Measurements from ENCODE around the gene CLDN20.

CLDN20 gene

GRCh38 chr6:155272353-155273232 lies 8.8 kb downstream of the CLDN20 start:
- H2AK5ac ChIP-seq (ENCODE audit: low read length), result no peak overlapping the region
- no peak overlapping the region for H4K91ac ChIP-seq (ENCODE audit: low read depth, low read length)
- no peak overlapping the region for H2AFZ ChIP-seq (ENCODE audit: insufficient read depth, low read length, poor library complexity)
- no peak overlapping the region for H3K4me3 ChIP-seq (ENCODE audit: low read depth, low read length)
- H3K4me2 ChIP-seq (ENCODE audit: low read length), result no peak overlapping the region
- no peak overlapping the region for H2BK120ac ChIP-seq (ENCODE audit: insufficient read depth, low read length, poor library complexity)
- H2BK12ac ChIP-seq (ENCODE audit: low read length), result peak overlapping the region; percentile 6
- H3K23ac ChIP-seq (ENCODE audit: low read length), result no peak overlapping the region
- no peak overlapping the region for H2BK5ac ChIP-seq (ENCODE audit: low read depth, low read length, poor library complexity)
- no peak overlapping the region for H3K4ac ChIP-seq (ENCODE audit: low read depth, low read length)
- H3K79me2 ChIP-seq (ENCODE audit: control insufficient read depth, insufficient read depth, low read length, poor library complexity), result peaks cover 2% of the 10 kb centered on the region
- H3K18ac ChIP-seq (ENCODE audit: low read length), result no peak overlapping the region
- peaks cover 3% of the 10 kb centered on the region for H3K79me1 ChIP-seq (ENCODE audit: low read length)
- no peaks in the 10 kb centered on the region for H3K27me3 ChIP-seq (ENCODE audit: insufficient read depth, low read length)
- WGBS (ENCODE audit: extremely low coverage, insufficient coverage, insufficient read length), result no CpG with 5 or more reads among the region's 8 CpGs
- no peak overlapping the region for H4K8ac ChIP-seq (ENCODE audit: low read depth, low read length)
- H3K9ac ChIP-seq (ENCODE audit: low read length), result no peak overlapping the region
- H3K36me3 ChIP-seq (ENCODE audit: control insufficient read depth in 1 of 2, insufficient read depth in 2 of 2, low read length in 2 of 2), result peaks cover 0 to 2% of the 10 kb centered on the region in 2 experiments
- peaks cover 2% of the 10 kb centered on the region for H3K9me3 ChIP-seq (ENCODE audit: insufficient read depth, low read depth, low read length)
- H3K4me1 ChIP-seq (ENCODE audit: control insufficient read depth in 1 of 2, insufficient read depth in 2 of 2, low read length in 2 of 2), result peaks cover 3% of the 10 kb centered on the region in 2 experiments
- H3K14ac ChIP-seq (ENCODE audit: low read length), result no peak overlapping the region
- no peak overlapping the region for H3K27ac ChIP-seq (ENCODE audit: low read depth, low read length)
- H4K12ac ChIP-seq (ENCODE audit: low read depth, low read length), result no peak overlapping the region
- no peak for DNase-seq

DNA sequence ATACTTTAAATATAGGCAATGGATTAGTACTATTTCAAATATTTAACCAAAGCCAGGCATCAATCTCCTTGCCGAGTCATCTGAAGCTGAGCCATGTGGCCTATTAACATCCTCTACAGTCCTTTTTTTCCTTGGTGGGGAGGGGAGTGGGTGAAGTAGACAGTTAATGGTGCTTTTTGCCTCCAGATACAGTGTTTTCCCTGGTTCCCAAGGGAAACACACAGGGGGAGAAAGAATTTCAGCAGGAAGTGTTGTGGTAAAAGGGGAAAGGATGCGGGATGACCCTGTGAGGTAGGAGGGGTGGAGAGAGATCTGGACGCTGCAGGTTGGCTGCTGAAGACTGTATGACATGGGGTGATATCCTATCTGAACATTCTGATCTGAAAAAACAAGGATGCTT lies 9.6 kb downstream of the CLDN20 start:
- Histone ChIP-seq H3K4ac (ENCODE audit: low read depth, low read length) (no peak overlapping the region), H2BK120ac (ENCODE audit: insufficient read depth, low read length, poor library complexity) (no peak overlapping the region), H3K14ac (ENCODE audit: low read length) (no peak overlapping the region), H3K4me1 (ENCODE audit: control insufficient read depth in 1 of 2, insufficient read depth in 2 of 2, low read length in 2 of 2) (peaks cover 3% of the 10 kb centered on the region in 2 experiments), H2AK5ac (ENCODE audit: low read length) (no peak overlapping the region), H4K8ac (ENCODE audit: low read depth, low read length) (no peak overlapping the region), H3K36me3 (ENCODE audit: control insufficient read depth in 1 of 2, insufficient read depth in 2 of 2, low read length in 2 of 2) (peaks cover 2% of the 10 kb centered on the region in 2 experiments), H3K4me3 (ENCODE audit: low read depth, low read length) (no peak overlapping the region), H4K12ac (ENCODE audit: low read depth, low read length) (no peak overlapping the region), H3K27me3 (ENCODE audit: insufficient read depth, low read length) (no peaks in the 10 kb centered on the region), H3K18ac (ENCODE audit: low read length) (no peak overlapping the region), H3K27ac (ENCODE audit: low read depth, low read length) (no peak overlapping the region), H2BK12ac (ENCODE audit: low read length) (no peak overlapping the region), H3K23ac (ENCODE audit: low read length) (no peak overlapping the region), H2AFZ (ENCODE audit: insufficient read depth, low read length, poor library complexity) (no peak overlapping the region), H3K79me1 (ENCODE audit: low read length) (peaks cover 3% of the 10 kb centered on the region), H3K4me2 (ENCODE audit: low read length) (no peak overlapping the region), H2BK5ac (ENCODE audit: low read depth, low read length, poor library complexity) (no peak overlapping the region), H4K91ac (ENCODE audit: low read depth, low read length) (no peak overlapping the region), H3K9ac (ENCODE audit: low read length) (no peak overlapping the region), H3K79me2 (ENCODE audit: control insufficient read depth, insufficient read depth, low read length, poor library complexity) (peaks cover 2% of the 10 kb centered on the region), H3K9me3 (ENCODE audit: insufficient read depth, low read depth, low read length) (peaks cover 2% of the 10 kb centered on the region)
- no peak for DNase-seq
- WGBS (ENCODE audit: extremely low coverage, insufficient coverage, insufficient read length), result no CpG with 5 or more reads among the region's 3 CpGs

DNA sequence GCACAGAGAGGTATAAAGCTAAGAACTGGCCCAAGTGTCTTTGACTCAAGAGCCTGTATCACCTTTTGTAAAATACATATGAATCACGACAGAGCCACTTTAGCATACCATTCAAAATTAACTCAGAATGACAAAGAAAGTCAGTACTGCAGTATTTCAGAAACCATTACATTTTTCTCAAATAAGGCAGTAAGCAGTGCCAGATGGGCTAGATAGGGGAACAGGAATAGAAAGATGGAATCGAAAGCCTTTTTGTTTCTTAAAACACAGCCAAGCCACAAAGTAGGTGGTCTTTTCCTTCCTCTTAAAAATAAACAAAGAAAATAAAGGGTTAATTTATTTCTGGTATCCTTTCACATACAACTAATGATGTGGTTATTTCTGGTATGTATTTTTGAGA lies 10.3 kb downstream of the CLDN20 start:
- peaks cover 2% of the 10 kb centered on the region for H3K79me2 ChIP-seq (ENCODE audit: control insufficient read depth, insufficient read depth, low read length, poor library complexity)
- H3K27ac ChIP-seq (ENCODE audit: low read depth, low read length), result no peak overlapping the region
- H2AK5ac ChIP-seq (ENCODE audit: low read length), result no peak overlapping the region
- peaks cover 3% of the 10 kb centered on the region in 2 experiments for H3K4me1 ChIP-seq (ENCODE audit: control insufficient read depth in 1 of 2, insufficient read depth in 2 of 2, low read length in 2 of 2)
- no peak overlapping the region for H2BK12ac ChIP-seq (ENCODE audit: low read length)
- H2AFZ ChIP-seq (ENCODE audit: insufficient read depth, low read length, poor library complexity), result no peak overlapping the region
- no peak for DNase-seq
- H3K18ac ChIP-seq (ENCODE audit: low read length), result no peak overlapping the region
- H2BK5ac ChIP-seq (ENCODE audit: low read depth, low read length, poor library complexity), result no peak overlapping the region
- H3K9me3 ChIP-seq (ENCODE audit: insufficient read depth, low read depth, low read length), result peaks cover 2% of the 10 kb centered on the region
- H3K79me1 ChIP-seq (ENCODE audit: low read length), result peaks cover 3% of the 10 kb centered on the region
- H3K27me3 ChIP-seq (ENCODE audit: insufficient read depth, low read length), result no peaks in the 10 kb centered on the region
- H3K23ac ChIP-seq (ENCODE audit: low read length), result no peak overlapping the region
- no peak overlapping the region for H3K14ac ChIP-seq (ENCODE audit: low read length)
- H3K4ac ChIP-seq (ENCODE audit: low read depth, low read length), result no peak overlapping the region
- no peak overlapping the region for H3K9ac ChIP-seq (ENCODE audit: low read length)
- no peak overlapping the region for H2BK120ac ChIP-seq (ENCODE audit: insufficient read depth, low read length, poor library complexity)
- H3K4me3 ChIP-seq (ENCODE audit: low read depth, low read length), result no peak overlapping the region
- H3K36me3 ChIP-seq (ENCODE audit: control insufficient read depth in 1 of 2, insufficient read depth in 2 of 2, low read length in 2 of 2), result peaks cover 2 to 4% of the 10 kb centered on the region in 2 experiments
- no CpG with 5 or more reads among the region's 2 CpGs for WGBS (ENCODE audit: extremely low coverage, insufficient coverage, insufficient read length)
- H4K8ac ChIP-seq (ENCODE audit: low read depth, low read length), result no peak overlapping the region
- no peak overlapping the region for H4K12ac ChIP-seq (ENCODE audit: low read depth, low read length)
- H3K4me2 ChIP-seq (ENCODE audit: low read length), result no peak overlapping the region
- H4K91ac ChIP-seq (ENCODE audit: low read depth, low read length), result no peak overlapping the region

- no CpG with 5 or more reads among the region's 1 CpG for WGBS (ENCODE audit: extremely low coverage, insufficient coverage, insufficient read length)
Observed at GRCh38 chr6:155274533-155274932, 10.7 kb downstream of the CLDN20 start.

More at GRCh38 chr6:155274533-155274932, 10.7 kb downstream of the CLDN20 start:
- Histone ChIP-seq H3K23ac (ENCODE audit: low read length) (no peak overlapping the region), H3K14ac (ENCODE audit: low read length) (no peak overlapping the region), H3K79me2 (ENCODE audit: control insufficient read depth, insufficient read depth, low read length, poor library complexity) (peaks cover 2% of the 10 kb centered on the region), H2BK12ac (ENCODE audit: low read length) (no peak overlapping the region), H3K18ac (ENCODE audit: low read length) (no peak overlapping the region), H4K12ac (ENCODE audit: low read depth, low read length) (no peak overlapping the region), H3K27ac (ENCODE audit: low read depth, low read length) (no peak overlapping the region), H4K8ac (ENCODE audit: low read depth, low read length) (no peak overlapping the region), H3K4me1 (ENCODE audit: control insufficient read depth in 1 of 2, insufficient read depth in 2 of 2, low read length in 2 of 2) (peaks cover 3% of the 10 kb centered on the region in 2 experiments), H3K79me1 (ENCODE audit: low read length) (peaks cover 3% of the 10 kb centered on the region), H3K4me3 (ENCODE audit: low read depth, low read length) (no peak overlapping the region), H3K4me2 (ENCODE audit: low read length) (no peak overlapping the region), H4K91ac (ENCODE audit: low read depth, low read length) (no peak overlapping the region), H3K9me3 (ENCODE audit: insufficient read depth, low read depth, low read length) (peaks cover 2% of the 10 kb centered on the region), H2BK5ac (ENCODE audit: low read depth, low read length, poor library complexity) (no peak overlapping the region), H2AFZ (ENCODE audit: insufficient read depth, low read length, poor library complexity) (no peak overlapping the region), H3K4ac (ENCODE audit: low read depth, low read length) (no peak overlapping the region), H3K36me3 (ENCODE audit: control insufficient read depth in 1 of 2, insufficient read depth in 2 of 2, low read length in 2 of 2) (peaks cover 2 to 4% of the 10 kb centered on the region in 2 experiments), H2AK5ac (ENCODE audit: low read length) (no peak overlapping the region), H3K27me3 (ENCODE audit: insufficient read depth, low read length) (no peaks in the 10 kb centered on the region), H2BK120ac (ENCODE audit: insufficient read depth, low read length, poor library complexity) (no peak overlapping the region), H3K9ac (ENCODE audit: low read length) (no peak overlapping the region)
- DNase-seq, result no peak

Measured in trophoblast cell (in vitro differentiated cells and primary cell).